ENCODE results near the gene ZNF107.

GRCh38 chr7:64753032-64753431, 87.1 kb downstream of the ZNF107 start:
- TF ChIP-seq, protein P1, sequence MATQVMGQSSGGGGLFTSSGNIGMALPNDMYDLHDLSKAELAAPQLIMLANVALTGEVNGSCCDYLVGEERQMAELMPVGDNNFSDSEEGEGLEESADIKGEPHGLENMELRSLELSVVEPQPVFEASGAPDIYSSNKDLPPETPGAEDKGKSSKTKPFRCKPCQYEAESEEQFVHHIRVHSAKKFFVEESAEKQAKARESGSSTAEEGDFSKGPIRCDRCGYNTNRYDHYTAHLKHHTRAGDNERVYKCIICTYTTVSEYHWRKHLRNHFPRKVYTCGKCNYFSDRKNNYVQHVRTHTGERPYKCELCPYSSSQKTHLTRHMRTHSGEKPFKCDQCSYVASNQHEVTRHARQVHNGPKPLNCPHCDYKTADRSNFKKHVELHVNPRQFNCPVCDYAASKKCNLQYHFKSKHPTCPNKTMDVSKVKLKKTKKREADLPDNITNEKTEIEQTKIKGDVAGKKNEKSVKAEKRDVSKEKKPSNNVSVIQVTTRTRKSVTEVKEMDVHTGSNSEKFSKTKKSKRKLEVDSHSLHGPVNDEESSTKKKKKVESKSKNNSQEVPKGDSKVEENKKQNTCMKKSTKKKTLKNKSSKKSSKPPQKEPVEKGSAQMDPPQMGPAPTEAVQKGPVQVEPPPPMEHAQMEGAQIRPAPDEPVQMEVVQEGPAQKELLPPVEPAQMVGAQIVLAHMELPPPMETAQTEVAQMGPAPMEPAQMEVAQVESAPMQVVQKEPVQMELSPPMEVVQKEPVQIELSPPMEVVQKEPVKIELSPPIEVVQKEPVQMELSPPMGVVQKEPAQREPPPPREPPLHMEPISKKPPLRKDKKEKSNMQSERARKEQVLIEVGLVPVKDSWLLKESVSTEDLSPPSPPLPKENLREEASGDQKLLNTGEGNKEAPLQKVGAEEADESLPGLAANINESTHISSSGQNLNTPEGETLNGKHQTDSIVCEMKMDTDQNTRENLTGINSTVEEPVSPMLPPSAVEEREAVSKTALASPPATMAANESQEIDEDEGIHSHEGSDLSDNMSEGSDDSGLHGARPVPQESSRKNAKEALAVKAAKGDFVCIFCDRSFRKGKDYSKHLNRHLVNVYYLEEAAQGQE (IDR thresholded peaks at IDR 0.05; ENCODE audit: insufficient read depth in 1 of 2, low read depth in 2 of 2, low read length in 2 of 2): no peak
- no peak for TF ChIP-seq POLR2AphosphoS5 (IDR thresholded peaks at IDR 0.05; ENCODE audit: low read depth, low read length)

Measured in PFSK-1 (cell line).